Measurements from ENCODE around the gene CISH.

Gene CISH

GRCh38 chr3:50623840-50624474, 12.4 kb upstream of the CISH start:
- ATAC-seq = no peak
- TF ChIP-seq ZFP3 (CRISPR knock-in tag; IDR thresholded peaks at IDR 0.05) = no peak
- TF ChIP-seq ESRRG (CRISPR knock-in tag; IDR thresholded peaks at IDR 0.05) = no peak
- TF ChIP-seq, protein P1, sequence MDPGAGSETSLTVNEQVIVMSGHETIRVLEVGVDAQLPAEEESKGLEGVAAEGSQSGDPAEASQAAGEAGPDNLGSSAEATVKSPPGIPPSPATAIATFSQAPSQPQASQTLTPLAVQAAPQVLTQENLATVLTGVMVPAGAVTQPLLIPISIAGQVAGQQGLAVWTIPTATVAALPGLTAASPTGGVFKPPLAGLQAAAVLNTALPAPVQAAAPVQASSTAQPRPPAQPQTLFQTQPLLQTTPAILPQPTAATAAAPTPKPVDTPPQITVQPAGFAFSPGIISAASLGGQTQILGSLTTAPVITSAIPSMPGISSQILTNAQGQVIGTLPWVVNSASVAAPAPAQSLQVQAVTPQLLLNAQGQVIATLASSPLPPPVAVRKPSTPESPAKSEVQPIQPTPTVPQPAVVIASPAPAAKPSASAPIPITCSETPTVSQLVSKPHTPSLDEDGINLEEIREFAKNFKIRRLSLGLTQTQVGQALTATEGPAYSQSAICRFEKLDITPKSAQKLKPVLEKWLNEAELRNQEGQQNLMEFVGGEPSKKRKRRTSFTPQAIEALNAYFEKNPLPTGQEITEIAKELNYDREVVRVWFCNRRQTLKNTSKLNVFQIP (CRISPR knock-in tag; IDR thresholded peaks at IDR 0.05; ENCODE audit: borderline replicate concordance, low read depth) = no peak
- TF ChIP-seq PATZ1 (CRISPR knock-in tag; IDR thresholded peaks at IDR 0.05; ENCODE audit: borderline replicate concordance) = no peak
- no peak for TF ChIP-seq ZNF8 (CRISPR knock-in tag; IDR thresholded peaks at IDR 0.05)
- no peak for TF ChIP-seq OSR1 (CRISPR knock-in tag; IDR thresholded peaks at IDR 0.05)
- no peak for TF ChIP-seq BACH2 (CRISPR knock-in tag; IDR thresholded peaks at IDR 0.05; ENCODE audit: borderline replicate concordance)
- TF ChIP-seq TOX (CRISPR knock-in tag; IDR thresholded peaks at IDR 0.05; ENCODE audit: borderline replicate concordance) = no peak
- TF ChIP-seq, protein P2, sequence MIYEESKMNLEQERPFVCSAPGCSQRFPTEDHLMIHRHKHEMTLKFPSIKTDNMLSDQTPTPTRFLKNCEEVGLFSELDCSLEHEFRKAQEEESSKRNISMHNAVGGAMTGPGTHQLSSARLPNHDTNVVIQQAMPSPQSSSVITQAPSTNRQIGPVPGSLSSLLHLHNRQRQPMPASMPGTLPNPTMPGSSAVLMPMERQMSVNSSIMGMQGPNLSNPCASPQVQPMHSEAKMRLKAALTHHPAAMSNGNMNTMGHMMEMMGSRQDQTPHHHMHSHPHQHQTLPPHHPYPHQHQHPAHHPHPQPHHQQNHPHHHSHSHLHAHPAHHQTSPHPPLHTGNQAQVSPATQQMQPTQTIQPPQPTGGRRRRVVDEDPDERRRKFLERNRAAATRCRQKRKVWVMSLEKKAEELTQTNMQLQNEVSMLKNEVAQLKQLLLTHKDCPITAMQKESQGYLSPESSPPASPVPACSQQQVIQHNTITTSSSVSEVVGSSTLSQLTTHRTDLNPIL (CRISPR knock-in tag; IDR thresholded peaks at IDR 0.05; ENCODE audit: low read depth) = no peak
- TF ChIP-seq ARNTL (CRISPR knock-in tag; IDR thresholded peaks at IDR 0.05; ENCODE audit: borderline replicate concordance, low read depth) = no peak
- no peak for TF ChIP-seq PPARA (CRISPR knock-in tag; IDR thresholded peaks at IDR 0.05; ENCODE audit: borderline replicate concordance)
- no peak for TF ChIP-seq ZNF70 (CRISPR knock-in tag; IDR thresholded peaks at IDR 0.05)
- TF ChIP-seq, protein P3, sequence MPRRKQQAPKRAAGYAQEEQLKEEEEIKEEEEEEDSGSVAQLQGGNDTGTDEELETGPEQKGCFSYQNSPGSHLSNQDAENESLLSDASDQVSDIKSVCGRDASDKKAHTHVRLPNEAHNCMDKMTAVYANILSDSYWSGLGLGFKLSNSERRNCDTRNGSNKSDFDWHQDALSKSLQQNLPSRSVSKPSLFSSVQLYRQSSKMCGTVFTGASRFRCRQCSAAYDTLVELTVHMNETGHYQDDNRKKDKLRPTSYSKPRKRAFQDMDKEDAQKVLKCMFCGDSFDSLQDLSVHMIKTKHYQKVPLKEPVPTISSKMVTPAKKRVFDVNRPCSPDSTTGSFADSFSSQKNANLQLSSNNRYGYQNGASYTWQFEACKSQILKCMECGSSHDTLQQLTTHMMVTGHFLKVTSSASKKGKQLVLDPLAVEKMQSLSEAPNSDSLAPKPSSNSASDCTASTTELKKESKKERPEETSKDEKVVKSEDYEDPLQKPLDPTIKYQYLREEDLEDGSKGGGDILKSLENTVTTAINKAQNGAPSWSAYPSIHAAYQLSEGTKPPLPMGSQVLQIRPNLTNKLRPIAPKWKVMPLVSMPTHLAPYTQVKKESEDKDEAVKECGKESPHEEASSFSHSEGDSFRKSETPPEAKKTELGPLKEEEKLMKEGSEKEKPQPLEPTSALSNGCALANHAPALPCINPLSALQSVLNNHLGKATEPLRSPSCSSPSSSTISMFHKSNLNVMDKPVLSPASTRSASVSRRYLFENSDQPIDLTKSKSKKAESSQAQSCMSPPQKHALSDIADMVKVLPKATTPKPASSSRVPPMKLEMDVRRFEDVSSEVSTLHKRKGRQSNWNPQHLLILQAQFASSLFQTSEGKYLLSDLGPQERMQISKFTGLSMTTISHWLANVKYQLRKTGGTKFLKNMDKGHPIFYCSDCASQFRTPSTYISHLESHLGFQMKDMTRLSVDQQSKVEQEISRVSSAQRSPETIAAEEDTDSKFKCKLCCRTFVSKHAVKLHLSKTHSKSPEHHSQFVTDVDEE (CRISPR knock-in tag; IDR thresholded peaks at IDR 0.05) = no peak
- no peak for TF ChIP-seq RARB (CRISPR knock-in tag; IDR thresholded peaks at IDR 0.05)
- no peak for TF ChIP-seq ZFP30 (CRISPR knock-in tag; IDR thresholded peaks at IDR 0.05)
- no peak for TF ChIP-seq CSRNP3 (CRISPR knock-in tag; IDR thresholded peaks at IDR 0.05)
- TF ChIP-seq GLIS3 (CRISPR knock-in tag; IDR thresholded peaks at IDR 0.05) = no peak
- TF ChIP-seq CSDC2 (CRISPR knock-in tag; IDR thresholded peaks at IDR 0.05) = no peak
- TF ChIP-seq ZC3H10 (CRISPR knock-in tag; IDR thresholded peaks at IDR 0.05) = no peak
- no peak for TF ChIP-seq TCF4 (CRISPR knock-in tag; IDR thresholded peaks at IDR 0.05; ENCODE audit: borderline replicate concordance)

DNA sequence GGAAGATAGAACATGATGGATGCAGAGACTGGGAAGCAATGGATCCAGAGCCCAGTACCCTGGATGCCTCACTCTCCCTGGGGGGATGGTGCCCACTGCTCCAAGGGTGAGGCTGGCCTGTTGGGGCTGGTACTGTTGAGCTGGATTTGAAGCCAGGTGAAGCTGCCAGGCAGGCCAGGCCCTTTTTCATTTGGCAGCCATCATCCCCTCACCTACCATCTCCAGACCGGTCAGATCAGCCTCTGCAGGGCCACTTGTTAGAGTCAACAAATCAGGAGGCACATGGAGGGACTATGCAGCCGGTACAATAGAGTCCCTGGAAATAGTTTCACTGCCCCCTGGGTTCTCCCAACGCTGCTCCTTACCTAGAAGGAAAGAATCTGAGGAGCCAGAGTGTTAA, 11.3 kb upstream of the CISH start:
- no peak for ATAC-seq
- TF ChIP-seq TCF4 (CRISPR knock-in tag; IDR thresholded peaks at IDR 0.05; ENCODE audit: borderline replicate concordance) (no peak), ISL1 (CRISPR knock-in tag; IDR thresholded peaks at IDR 0.05) (no peak), ZFP30 (CRISPR knock-in tag; IDR thresholded peaks at IDR 0.05) (no peak), ESRRG (CRISPR knock-in tag; IDR thresholded peaks at IDR 0.05) (no peak), ZC3H10 (CRISPR knock-in tag; IDR thresholded peaks at IDR 0.05) (no peak), ARNTL (CRISPR knock-in tag; IDR thresholded peaks at IDR 0.05; ENCODE audit: borderline replicate concordance, low read depth) (no peak), PATZ1 (CRISPR knock-in tag; IDR thresholded peaks at IDR 0.05; ENCODE audit: borderline replicate concordance) (no peak), RARB (CRISPR knock-in tag; IDR thresholded peaks at IDR 0.05) (no peak), SNAI2 (CRISPR knock-in tag; IDR thresholded peaks at IDR 0.05) (no peak)
- TF ChIP-seq, protein P3 (CRISPR knock-in tag; IDR thresholded peaks at IDR 0.05) = no peak
- TF ChIP-seq, protein P1 (CRISPR knock-in tag; IDR thresholded peaks at IDR 0.05; ENCODE audit: borderline replicate concordance, low read depth) = no peak
